Testis (tissue), 3 donors: Measurements from ENCODE around the gene PPIB. TPM values are rescaled to one million over a fixed set of nuclear protein-coding genes. Genes with fewer than 3 reads are reported as not detected.

Experiments
- DNase-seq: peaks from one replicate; pipeline ENCODE4 v3.0.0-alpha.2; 2019
- H3K27ac ChIP-seq, 2 donors: fragments of 200-600 bp; sonication (generic); one replicate each; pipeline ENCODE4 v1.5.1; 2019
- H3K27me3 ChIP-seq: fragments of 200-600 bp; sonication (generic); one replicate; pipeline ENCODE4 v1.5.1; 2019
- H3K36me3 ChIP-seq: fragments of 200-600 bp; sonication (generic); one replicate; pipeline ENCODE4 v1.5.1; 2017; ENCODE audit warnings: low read depth; ENCODE audit errors: missing control alignments
- H3K4me1 ChIP-seq: fragments of 200-600 bp; sonication (generic); one replicate; pipeline ENCODE4 v1.5.1; 2019
- H3K4me3 ChIP-seq, 2 donors: fragments of 200-600 bp; sonication (generic); one replicate each; pipeline ENCODE4 v1.5.1; 2017 to 2019
- H3K9me3 ChIP-seq: fragments of 200-600 bp; sonication (generic); one replicate; pipeline ENCODE4 v1.5.1; 2017
- CTCF ChIP-seq, 3 experiments: fragments of 450-650 bp in 2 of 3; fragments of 200-600 bp in 1 of 3; sonication (generic) in 1 of 3; IDR thresholded peaks; one replicate each; pipeline ENCODE4 v1.5.1; 2016 to 2019; ENCODE audit warnings: antibody characterized with exemption in 3 of 3, mild to moderate bottlenecking in 2 of 3, moderate library complexity in 1 of 3
- POLR2A ChIP-seq: fragments of 450-650 bp; IDR thresholded peaks from one replicate; pipeline ENCODE4 v1.6.1; 2017; ENCODE audit warnings: antibody characterized with exemption, mild to moderate bottlenecking, moderate library complexity
- WGBS, 2 donors: methylation state at CpG; one replicate each; pipeline ENCODE4 v1.1.5; 2018; 5-methylcytosine and 5-hydroxymethylcytosine counted together
- intact Hi-C: fragments of 100-400 bp; cut with DNase I; formaldehyde crosslinking; loops from one replicate; pipeline ENCODE4 v1.15.1; 2023; ENCODE audit warnings: low total_unique reads
- polyA plus RNA-seq: library from polyadenylated mRNA; stranded (reverse); fragments of 350-450 nt; fragmentation: Illumina TruSeq; extraction: RNeasy Lipid Tissue Mini Kit (QIAGEN cat#74804); gene quantifications from one replicate; pipeline ENCODE4 v1.2.3, GENCODE V29; 2014; ENCODE audit warnings: low read depth, low replicate concordance; ENCODE audit not compliant: insufficient read depth
- total RNA-seq, 2 donors: library from RNA; depleted of rRNA; stranded (reverse); fragments of >200 nt; gene quantifications; one replicate each; pipeline ENCODE4 v1.2.3, GENCODE V29; 2016

The PPIB gene
- total and polyA plus RNA-seq, 3 donors from 2014 or later, result 202 to 302 (median 288) TPM

- intact Hi-C loops, result no loop called here
- TF ChIP-seq CTCF (IDR thresholded peaks at IDR 0.05) (no peak), POLR2A (no peak)
- H3K4me1 ChIP-seq, result no peaks in the 10 kb centered on the region
- H3K36me3 ChIP-seq, result no peaks in the 10 kb centered on the region
- no peaks in the 10 kb centered on the region for H3K27me3 ChIP-seq
- no peak overlapping the region for H3K27ac ChIP-seq
- H3K4me3 ChIP-seq, result no peak overlapping the region
- 93 to 96% methylated on average over 2 of the region's 2 CpGs for WGBS, 2 donors
- H3K9me3 ChIP-seq, result no peaks in the 10 kb centered on the region
- DNase-seq, result no peak
Observed at GRCh38 chr15:64187396-64188191, 24.8 kb upstream of the PPIB start.

- Histone ChIP-seq H3K27ac (no peak overlapping the region), H3K4me3 (no peak overlapping the region), H3K4me1 (no peaks in the 10 kb centered on the region), H3K36me3 (no peaks in the 10 kb centered on the region), H3K27me3 (no peaks in the 10 kb centered on the region), H3K9me3 (no peaks in the 10 kb centered on the region)
- no peak for TF ChIP-seq CTCF (IDR thresholded peaks at IDR 0.05)
- TF ChIP-seq POLR2A, result no peak
- intact Hi-C loops, result no loop called here
- DNase-seq, result no peak
- WGBS, 2 donors, result 91 to 92% methylated on average over 9 of the region's 9 CpGs
Observed at GRCh38 chr15:64185146-64185911, 22.5 kb upstream of the PPIB start.

GRCh38 chr15:64182859-64183370 is 20.1 kb upstream of the PPIB start:
- intact Hi-C loops, result no loop called here
- no peak overlapping the region for H3K27ac ChIP-seq
- H3K36me3 ChIP-seq, result no peaks in the 10 kb centered on the region
- WGBS, 2 donors, result 87% methylated on average over 4 of the region's 4 CpGs
- H3K27me3 ChIP-seq, result no peaks in the 10 kb centered on the region
- H3K4me3 ChIP-seq, result no peak overlapping the region
- H3K4me1 ChIP-seq, result no peaks in the 10 kb centered on the region
- no peak for TF ChIP-seq CTCF (IDR thresholded peaks at IDR 0.05)
- TF ChIP-seq POLR2A, result no peak
- DNase-seq, result no peak
- no peaks in the 10 kb centered on the region for H3K9me3 ChIP-seq

DNA sequence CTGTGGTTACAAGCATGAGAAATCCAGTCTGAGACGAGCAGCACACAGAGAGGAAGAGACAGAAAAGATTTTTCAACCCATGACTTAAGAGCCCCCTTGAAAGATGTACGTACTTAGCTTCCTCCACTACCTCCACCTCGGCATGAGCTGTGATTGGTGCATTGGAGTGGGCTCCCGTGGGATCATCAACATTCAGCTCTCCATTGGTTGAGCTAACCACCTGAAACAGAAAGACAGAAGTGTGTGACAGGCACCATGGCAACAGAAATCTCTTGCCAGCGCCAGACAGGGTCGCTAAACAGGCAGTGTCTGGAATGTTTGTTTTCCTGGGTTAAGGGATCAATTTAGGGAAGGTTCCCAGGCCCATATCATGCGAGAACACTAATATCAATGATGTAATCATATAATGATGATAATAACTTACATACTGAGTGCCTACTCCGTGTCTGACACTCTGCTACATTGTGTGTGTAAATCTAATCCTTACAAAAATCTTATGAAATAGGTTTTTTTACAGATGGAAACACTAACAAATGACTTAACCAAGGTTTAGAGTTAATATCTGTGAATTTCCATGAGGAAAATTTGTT is 17.5 kb upstream of the PPIB start:
- peaks cover 4% of the 10 kb centered on the region for H3K4me1 ChIP-seq
- no peaks in the 10 kb centered on the region for H3K36me3 ChIP-seq
- 72 to 82% methylated on average over 8 of the region's 8 CpGs for WGBS, 2 donors
- H3K27me3 ChIP-seq, result no peaks in the 10 kb centered on the region
- no peak overlapping the region for H3K27ac ChIP-seq
- no peak for DNase-seq
- H3K4me3 ChIP-seq, result no peak overlapping the region
- TF ChIP-seq CTCF (IDR thresholded peaks at IDR 0.05) (no peak), POLR2A (no peak)
- intact Hi-C loops, result no loop called here
- no peaks in the 10 kb centered on the region for H3K9me3 ChIP-seq
